CD1c-positive myeloid dendritic cell (primary cell): ENCODE results near the gene CBLB.

Experiments
- DNase-seq: peaks from one replicate; pipeline ENCODE4 v3.0.0-alpha.2; 2016; ENCODE audit errors: extremely low spot score

CBLB gene

DNA sequence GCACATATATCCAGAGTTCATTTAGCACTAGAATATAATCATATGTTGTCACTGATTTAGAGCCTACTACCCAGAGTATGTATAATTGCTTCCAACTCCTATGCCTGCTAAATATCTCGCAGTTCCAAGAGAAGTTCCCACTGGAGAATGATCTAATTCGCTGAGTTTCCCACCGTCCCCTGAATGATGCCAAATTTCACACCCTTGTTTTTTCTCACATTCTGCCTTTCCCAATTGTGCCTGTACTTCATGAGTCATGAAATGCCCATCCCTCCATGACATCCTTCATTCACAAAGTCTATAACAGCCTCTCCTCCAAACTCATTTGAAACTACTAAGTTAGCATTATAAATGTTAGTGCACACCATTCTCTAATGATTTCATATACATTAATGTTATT is 177.2 kb downstream of the CBLB start:
- no peak for DNase-seq

DNA sequence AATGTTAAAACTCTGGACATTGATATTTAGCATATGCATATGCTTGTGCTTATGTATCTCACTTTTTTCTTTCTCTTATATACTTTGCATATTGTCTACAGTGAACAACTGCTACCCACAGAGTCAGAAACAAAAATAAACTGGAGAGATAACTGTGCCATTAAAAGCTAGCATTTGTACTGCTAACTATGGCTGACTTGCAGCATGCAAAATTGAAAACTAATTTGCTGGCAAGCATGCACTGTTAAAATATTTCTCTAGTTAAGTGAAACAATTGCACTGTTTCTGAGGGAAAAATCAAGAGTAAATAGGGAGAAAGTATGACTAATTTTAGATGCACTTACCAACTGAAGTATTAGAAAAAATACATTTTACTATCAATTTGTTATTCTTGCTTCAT is 177.8 kb downstream of the CBLB start:
- no peak for DNase-seq

DNA sequence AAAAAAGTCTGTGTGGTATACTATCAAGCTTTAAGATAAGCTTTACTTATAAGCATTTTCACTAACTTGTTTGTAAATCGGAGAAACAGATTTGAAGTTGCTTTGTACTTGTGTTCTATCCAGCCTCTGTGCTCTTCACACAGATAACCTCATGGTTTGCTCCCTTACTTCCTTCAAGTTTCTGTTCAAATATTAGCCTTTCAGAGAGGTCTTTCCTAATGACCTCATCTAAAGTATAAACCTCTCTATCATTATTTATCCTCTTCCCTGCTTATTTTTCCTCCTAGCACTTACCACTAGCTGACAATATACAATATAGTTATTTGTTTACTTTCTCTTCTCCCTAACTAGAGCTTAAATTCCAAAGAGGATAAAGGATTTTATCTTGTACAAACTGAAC is 180.0 kb downstream of the CBLB start:
- no peak for DNase-seq

DNA sequence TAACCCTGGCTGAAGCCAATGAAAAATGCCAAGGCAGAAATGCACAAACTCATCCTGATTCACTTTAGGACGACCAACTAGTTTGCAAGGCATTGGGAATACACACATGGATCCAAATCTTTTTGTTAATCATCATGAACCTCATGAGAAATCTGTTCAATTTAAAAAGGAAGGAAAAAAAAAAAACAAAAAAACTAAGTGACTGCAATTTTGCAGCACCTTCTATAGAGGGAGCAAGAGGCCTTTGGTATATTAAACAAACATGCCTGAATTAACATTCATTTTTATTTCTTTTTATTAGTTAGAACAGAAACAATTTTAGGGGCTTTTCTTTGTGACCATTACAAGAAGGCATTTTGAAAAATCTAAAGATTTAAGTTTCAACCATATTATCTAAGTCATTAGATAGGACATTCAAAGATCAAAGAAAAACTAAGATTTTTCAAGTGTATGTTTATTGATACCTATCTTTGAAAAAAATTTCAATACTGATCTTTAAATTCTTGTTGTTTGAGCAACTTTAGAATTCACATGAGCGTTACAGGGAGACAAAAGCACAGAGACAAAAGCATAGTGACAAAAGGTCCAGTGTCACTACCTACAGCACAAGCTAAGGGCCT is 182.4 kb downstream of the CBLB start:
- peak; percentile 38 for DNase-seq

DNA sequence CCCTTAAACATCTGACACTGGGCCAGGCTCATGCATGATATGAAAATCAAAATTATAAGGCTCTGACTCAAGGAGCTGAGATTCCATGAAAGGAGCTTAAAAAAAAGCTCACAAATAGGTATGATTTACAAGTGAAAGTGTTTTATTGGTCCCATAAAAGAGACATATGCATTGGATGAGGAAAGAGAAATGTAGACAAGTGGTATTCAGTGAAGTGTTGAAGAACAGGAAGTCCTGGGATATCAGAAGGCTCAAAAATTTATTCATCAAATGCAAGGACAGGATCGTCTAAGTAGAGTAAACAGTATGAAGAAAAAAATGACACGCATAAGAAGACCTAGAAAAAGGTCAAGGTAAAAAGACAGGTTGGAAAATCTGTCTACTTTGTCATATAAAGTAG is 188.9 kb downstream of the CBLB start:
- DNase-seq = no peak

DNA sequence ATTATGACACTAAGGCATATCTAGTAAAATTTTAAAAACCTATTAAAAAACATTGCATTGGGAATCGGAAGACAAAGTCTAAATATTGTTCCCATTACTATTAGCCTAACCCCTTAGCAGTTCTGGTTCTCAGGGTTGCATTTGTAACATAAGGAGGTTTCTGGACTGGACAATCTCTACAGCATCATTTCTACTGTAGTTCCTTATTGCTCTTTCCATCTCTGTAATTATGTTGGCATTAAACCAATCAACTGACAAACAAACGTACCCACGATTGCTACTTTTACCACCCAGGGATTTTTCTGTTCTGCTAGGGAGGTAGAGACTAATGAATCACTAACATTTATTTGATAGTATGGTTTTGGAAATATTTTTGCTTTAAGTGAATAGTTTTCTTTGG is 190.8 kb downstream of the CBLB start:
- DNase-seq = no peak

DNA sequence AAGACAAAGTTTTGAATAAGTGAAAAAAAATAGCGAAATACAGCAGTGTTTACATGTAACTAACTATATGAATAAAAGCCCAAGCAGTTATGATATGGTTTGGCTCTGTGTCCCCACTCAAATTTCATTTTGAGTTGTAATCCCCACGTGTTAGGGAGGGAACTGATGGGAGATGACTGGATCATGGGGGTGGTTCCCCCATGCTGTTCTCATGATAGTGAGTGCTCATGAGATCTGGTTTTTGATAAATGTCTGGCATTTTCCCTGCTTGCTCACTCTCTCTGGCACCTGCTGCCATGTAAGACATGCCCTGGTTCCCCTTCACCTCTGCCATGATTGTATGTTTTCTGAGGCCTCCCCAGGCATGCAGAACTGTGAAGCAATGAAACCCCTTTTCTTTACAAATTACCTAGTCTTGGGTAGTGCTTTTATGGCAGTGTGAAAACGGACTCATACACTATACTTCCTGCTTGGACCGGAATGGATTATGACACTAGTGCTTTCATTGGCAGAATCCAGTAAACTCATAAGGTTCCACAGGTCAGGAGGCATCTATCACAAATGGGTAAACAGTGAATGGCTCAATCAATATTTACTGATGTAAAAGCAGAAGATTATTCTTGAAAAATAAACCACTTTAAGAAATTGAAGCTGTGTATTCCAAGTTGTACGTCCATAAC is 192.1 kb downstream of the CBLB start:
- no peak for DNase-seq

DNA sequence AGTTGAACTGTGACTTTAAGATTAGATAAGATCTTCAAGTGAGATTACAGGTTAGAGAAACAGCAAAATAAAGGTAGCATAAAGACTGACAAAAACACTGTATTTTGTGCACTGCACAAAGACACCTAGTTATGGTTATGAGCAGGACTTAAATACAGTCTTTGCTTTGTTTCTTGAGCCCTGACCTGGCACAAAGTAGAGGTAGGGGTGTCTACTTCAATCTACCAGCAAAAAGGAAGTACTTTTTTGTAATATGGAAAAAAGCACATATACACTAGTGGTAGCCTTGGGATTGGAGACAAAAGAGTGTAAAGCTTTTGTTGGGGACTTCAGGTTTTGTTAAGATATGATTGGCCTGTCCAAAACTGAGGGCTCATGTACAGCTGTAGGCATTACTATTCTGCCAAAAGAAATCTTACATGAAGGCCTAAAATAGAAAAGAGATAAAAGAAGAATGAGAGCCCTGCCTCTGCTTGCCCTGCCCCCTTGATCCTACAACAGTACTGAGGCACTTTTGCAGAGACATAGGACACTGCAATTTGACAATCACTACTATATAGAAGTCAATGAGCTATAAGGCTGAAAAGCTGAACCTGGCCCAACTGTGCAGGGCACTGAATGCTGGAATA is 194.3 kb downstream of the CBLB start:
- DNase-seq = no peak

DNA sequence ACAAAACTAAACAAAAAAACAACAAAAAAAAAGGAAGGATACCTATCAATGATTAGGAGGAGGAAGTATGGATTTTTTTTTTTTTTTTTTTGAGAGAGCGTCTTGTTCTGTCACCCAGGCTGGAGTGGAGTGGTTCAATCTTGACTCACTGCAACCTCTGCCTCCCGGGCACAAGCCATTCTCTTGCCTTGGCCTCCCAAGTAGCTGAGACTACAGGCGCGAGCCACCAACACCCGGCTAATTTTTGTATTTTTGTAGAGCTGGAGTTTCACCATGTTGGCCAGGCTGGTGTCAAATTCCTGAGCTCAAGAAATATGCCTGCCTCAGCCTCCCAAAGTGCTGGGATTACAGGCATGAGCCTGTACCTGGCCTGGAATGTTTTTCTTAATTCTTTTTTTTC is 195.8 kb downstream of the CBLB start:
- no peak for DNase-seq

DNA sequence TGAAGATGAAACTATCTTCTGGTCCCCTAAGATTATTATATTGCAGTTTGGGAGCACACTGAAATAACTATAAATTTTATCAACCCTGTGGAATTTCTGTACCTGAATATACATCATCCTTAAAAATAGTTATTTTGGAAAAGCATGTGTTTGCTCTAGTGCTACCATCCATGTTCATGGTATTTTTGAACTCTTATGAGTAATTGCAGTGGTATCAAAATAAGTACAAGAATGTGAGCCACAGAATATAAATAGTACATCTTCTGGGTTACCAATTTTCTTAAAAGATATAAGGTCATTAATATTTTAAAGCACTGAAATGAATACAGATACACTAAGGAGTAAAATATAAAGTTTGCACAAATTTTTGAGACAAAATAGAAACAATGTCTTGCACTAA is 206.5 kb downstream of the CBLB start:
- DNase-seq = no peak

DNA sequence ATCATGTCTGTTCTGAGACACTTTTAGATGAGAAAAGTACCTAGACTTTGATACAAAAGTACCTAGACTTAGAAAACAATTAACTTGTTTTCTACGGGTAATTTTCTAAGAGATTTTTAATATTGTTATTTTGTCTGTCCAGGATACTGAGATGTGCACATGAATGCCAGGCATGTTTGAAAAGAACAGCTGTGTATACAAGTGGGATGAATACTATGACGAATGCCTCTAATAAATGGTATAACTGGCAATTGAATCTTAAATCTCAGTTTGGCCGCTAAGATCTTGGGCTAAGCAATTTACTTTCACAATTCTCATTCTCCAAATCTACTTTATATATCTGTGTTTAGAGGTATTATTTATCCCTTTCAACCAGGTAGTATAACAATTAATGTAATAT is 207.4 kb downstream of the CBLB start:
- DNase-seq = no peak

DNA sequence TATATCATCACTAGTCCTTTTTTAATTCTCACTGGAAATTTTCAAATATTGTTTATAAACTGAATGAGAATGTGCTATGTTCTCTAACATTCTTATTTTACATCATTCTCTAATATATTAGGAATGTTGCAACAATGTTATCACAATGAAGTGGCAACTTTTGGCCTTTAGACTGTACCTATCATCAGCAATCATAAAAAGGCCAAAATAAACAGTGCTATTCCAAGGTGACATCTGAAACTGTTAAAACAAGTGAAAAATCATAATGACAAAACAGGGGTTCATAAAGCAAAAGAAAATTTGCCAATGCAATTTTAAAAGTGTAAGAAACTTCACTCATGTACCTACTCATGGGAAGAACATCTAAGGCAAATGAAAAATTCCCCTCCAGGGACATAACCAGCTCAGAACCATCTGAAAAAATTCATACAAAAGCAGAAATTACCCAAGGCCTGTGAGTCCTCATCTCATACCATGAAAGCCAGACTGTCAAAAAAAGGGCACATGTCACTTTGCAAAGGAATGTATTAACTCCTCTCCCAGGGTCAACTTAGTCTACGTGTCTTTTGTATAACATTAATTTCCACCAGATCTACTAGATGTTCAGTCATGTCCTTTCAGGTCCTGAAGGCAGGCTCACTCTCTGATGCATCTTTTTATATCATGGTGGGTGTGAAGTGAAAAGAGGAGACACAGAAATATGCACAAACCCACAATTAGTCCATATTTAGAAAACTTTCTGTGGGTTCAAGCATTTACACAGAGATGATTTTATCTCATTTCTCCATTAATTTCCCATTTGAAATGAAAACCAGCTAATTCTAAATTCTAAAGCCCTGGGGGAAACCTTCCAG is 211.9 kb downstream of the CBLB start:
- DNase-seq = no peak

DNA sequence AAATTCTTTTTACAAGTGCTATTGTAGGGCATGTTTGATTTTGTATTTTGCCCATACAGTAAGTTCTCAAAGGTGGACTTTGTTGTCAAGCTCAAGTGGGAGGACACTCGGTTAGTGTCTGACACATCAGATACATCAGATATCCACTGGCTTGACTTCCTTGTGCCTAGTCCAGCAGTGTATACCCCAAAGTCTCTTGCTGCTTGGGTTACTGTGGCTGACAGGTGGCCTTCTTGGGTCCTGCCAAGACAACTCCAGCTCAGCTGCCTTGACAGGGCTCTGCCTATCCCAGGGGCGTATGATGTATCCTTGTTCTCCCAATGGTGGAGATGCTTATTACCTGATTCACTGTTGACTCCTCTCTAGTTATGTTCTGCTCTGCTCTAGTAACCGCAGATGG is 214.9 kb downstream of the CBLB start:
- no peak for DNase-seq

DNA sequence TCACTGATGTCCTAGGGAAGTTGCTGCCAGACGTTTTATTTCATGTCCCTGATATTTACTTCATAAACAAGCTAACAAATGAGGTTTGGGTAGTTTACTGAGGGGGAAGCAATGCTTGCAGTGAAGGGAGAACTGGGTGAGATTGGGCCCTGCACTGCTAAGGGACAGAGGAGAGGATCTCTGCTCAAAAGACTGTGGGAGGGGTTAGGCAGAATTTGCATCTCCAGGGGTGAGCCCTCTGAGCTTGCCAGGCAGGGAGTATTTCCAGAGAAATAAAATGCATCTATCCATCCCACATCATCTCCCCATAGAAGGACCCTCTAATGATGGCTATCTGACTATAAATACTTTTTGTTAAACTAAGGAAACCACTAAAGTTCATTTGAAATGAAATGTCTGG is 215.6 kb downstream of the CBLB start:
- no peak for DNase-seq

DNA sequence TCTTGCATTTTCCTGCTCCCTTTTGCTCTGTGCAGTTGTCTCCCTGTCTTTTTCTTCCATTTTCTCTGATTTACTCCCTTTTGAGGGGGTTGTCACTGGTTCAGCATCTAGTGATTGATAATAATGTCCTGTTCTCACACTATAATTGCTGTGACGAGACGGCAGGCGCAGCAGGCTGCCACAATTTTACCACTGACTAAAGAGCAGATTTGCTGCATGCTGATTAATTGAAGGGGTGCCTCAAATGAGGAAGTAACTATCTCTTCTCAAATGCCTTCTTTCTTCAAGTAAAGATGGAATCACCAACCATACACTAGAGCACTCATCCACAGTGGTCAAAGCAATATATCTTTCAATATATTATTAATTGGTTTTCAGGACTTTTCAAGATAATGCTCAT is 219.3 kb downstream of the CBLB start:
- DNase-seq = no peak

DNA sequence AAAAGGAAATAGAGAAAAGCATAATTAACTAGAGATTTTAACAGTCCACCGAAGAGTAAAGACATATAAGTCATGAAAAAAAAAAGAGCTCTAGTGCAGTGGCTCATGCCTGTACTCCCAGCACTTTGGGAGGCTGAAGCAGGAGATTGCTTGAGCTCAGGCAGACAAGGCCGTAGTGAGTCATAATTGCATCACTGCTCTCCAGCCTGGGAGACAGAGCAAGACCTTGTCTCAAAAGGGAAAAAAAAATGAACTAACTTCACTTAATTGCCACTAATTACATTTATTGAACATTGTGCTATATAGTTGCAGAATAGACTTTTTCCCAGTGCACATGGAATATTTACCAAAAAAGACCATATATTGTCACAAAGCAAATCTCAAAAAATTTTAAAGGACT is 221.8 kb downstream of the CBLB start:
- DNase-seq = peak; percentile 18

DNA sequence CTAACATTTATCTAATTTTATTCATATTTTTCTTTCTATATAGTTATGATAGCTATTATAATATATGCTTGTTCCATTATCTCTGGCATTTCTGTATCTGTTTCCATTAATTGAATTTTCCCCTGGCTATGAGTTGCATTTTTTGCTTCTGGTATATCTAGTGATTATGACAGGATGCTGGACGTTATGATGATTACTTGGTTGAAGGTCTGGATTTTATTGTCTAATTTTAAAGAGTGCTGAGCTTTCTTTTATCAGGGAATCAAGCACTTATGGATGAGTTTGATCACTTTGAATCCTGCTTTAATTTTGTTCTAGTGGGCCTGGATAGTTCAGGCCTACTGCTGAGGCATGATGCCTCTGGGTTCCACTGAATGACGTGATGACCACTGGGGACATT is 229.7 kb downstream of the CBLB start:
- no peak for DNase-seq

DNA sequence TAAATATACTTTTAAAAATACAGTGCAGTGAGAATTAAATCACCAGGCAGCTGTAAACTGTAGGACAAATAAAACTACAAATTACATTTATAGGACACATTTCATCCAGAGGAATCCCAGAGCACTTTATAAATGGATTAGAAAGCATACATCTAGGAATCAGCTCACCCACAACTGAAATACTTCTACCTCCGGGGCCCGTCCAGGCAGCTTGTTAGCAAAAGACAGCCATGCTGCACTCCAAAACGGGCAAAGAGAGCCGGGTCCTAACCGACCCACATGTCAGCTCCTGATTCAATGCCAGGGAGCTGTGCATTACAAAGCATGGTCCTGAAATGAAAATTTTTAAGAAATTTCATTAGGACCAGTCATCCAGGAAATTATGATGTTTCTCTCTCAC is 234.1 kb downstream of the CBLB start:
- no peak for DNase-seq

DNA sequence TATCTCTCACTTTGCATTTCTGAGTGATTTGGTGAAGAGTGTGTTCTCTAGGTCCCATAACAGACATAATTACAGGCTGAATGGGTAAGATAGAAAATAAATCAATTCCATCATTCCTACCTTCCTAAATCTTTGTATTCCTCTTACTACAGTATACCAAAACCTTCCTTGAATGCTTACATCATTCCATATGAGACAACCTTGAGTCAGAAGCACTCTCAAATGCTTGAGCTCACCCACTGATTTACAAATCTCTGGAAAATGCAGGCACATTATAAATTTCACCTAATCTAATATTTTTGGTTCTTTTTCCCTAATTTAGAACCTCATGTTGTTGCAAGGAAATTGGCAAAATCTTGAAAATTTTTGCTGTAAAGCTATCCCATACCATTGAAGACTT is 239.1 kb downstream of the CBLB start:
- DNase-seq = no peak

DNA sequence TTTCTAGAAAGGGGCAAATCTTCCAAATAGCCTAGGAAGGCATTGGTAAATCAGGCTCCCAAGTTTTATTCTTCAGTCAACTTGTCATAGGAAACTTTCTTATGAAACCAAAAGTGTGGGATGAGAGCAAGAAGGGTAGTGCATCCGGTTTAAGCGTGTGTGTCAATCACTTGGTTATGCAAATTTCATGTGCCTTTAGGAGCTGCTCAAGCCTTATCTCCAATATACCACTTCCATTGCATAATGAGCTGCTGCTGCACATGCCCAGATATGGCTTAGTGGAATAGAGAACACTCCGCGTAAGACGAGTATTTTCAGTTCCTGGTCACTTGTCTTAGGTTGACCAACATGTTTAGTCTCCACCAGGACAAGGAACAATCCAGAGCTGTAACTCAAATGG is 242.1 kb downstream of the CBLB start:
- DNase-seq = no peak

DNA sequence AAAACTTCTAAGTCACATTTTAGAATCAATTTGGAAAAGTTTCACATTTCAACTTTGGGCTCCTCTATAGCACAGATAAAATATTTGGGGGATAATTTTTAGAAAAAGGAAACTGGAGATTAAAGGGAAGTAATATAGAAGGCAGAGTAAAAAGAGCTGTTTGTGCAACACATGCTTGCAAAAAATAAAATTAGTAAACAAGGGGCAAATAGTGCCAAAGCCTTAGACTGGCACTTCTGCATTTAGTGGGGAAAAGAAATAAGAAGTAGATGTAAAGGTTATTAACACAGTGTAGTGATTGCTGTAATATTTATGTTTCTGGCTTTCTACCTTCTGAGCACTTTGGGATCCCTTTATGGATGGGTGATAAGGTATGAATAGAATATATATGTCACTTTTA is 246.6 kb downstream of the CBLB start:
- DNase-seq = no peak

DNA sequence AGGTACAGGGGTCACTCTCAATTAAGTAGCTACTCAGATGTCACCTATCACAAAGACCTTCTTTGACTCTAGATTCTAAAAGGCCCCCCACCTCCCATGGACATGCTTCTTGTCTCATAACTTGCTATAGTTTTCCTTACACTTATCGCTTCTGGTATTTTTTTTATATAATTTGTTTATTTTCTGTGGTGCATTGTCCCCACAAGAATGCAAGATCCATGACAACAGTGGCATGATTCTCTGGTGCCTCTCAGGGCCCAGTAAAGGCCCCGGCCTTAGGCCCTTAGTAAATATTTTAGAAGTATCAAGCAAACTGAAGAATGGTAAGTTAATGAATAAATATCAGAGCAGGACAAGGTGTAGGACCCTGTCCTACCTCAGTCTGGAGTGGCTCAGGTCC is 248.6 kb downstream of the CBLB start:
- DNase-seq = no peak

DNA sequence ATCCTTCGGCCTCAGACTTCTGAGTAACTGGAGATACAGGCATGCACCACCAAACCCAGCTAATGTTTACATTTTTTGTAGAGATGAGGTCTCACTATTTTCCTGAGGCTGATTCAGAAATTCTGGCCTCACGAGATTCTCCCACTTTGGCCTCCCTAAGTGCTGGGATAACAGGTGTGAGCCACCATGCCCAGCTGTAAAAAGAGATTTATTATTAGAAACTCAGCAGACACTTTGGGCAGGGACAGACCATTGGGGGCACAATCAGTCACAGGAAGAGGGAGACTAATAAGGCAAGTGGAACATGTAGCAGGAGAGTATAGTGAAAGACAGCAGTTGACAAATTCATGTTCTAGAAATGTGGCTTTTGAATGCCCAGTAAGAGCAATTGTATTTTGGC is 249.2 kb downstream of the CBLB start:
- DNase-seq = no peak
